HG03354 (cell line): Measurements from ENCODE around the gene TPST2.
"Not testable (repeated sequence)": the region's sequence is repeated elsewhere in the genome, so short reads cannot be mapped to it uniquely, and the experiment has no call there.

Experiments used
- ATAC-seq: cut with Tn5 transposase; IDR thresholded peaks from one replicate; pipeline ENCODE4 v1.9.1; 2021; ENCODE audit warnings: mild to moderate bottlenecking; ENCODE audit not compliant: unreplicated experiment, poor library complexity, severe bottlenecking

The TPST2 gene

GRCh38 chr22:26541167-26541819 lies 48.6 kb downstream of the TPST2 start:
- no peak for ATAC-seq

GRCh38 chr22:26540119-26540518 lies 49.8 kb downstream of the TPST2 start:
- no peak for ATAC-seq

GRCh38 chr22:26536762-26537134 lies 53.2 kb downstream of the TPST2 start:
- ATAC-seq: no peak

GRCh38 chr22:26536056-26536761 lies 53.7 kb downstream of the TPST2 start:
- ATAC-seq: no peak

GRCh38 chr22:26535603-26535908 lies 54.4 kb downstream of the TPST2 start:
- ATAC-seq: no peak

- ATAC-seq: no peak
Measured at GRCh38 chr22:26534874-26535602, 54.9 kb downstream of the TPST2 start.

- ATAC-seq: no peak
Measured at GRCh38 chr22:26534171-26534855, 55.6 kb downstream of the TPST2 start.

- no peak for ATAC-seq
Measured at GRCh38 chr22:26529345-26529744, 60.6 kb downstream of the TPST2 start.

- not testable (repeated sequence) for ATAC-seq
Measured at GRCh38 chr22:26528518-26528917, 61.4 kb downstream of the TPST2 start.

- ATAC-seq: no peak
Measured at GRCh38 chr22:26527574-26528465, 62.1 kb downstream of the TPST2 start.

- ATAC-seq: no peak
Measured at GRCh38 chr22:26527167-26527566, 62.8 kb downstream of the TPST2 start.

GRCh38 chr22:26525946-26526564 lies 63.9 kb downstream of the TPST2 start:
- ATAC-seq: no peak

- ATAC-seq: no peak
Measured at GRCh38 chr22:26524870-26525269, 65.1 kb downstream of the TPST2 start.

- no peak for ATAC-seq
Measured at GRCh38 chr22:26522592-26522991, 67.3 kb downstream of the TPST2 start.

- ATAC-seq: no peak
Measured at GRCh38 chr22:26522012-26522411, 67.9 kb downstream of the TPST2 start.

GRCh38 chr22:26517429-26517828 lies 72.5 kb downstream of the TPST2 start:
- no peak for ATAC-seq

GRCh38 chr22:26516503-26516902 lies 73.4 kb downstream of the TPST2 start:
- no peak for ATAC-seq

GRCh38 chr22:26515931-26516330 lies 74.0 kb downstream of the TPST2 start:
- ATAC-seq: no peak
